Stimulated activated CD4-positive, alpha-beta T cell treated with anti-CD3 and anti-CD28 coated beads, Interleukin-15, amount 100 ng/mL, for 1 hour (primary cell): ENCODE measurements around the gene CASP8.
"Not testable (repeated sequence)": the region's sequence is repeated elsewhere in the genome, so short reads cannot be mapped to it uniquely, and the experiment has no call there.

Experiments used
- DNase-seq, 2 donors: peaks; one replicate each; pipeline ENCODE4 v3.0.0-alpha.2; 2020; ENCODE audit warnings: low read depth in 1 of 2, low spot score in 1 of 2

CASP8 gene

GRCh38 chr2:201260302-201260800 is at the start of gene CASP8:
TSS of gene CASP8 (plus strand) at chr2:201260536. CDS start at chr2:201266487, 5,951 bp downstream.
- DNase-seq = peak in 1 of 2 donors; percentile 41

- no peak for DNase-seq
Observed at GRCh38 chr2:201215963-201216362, 44.4 kb upstream of the CASP8 start.

DNA sequence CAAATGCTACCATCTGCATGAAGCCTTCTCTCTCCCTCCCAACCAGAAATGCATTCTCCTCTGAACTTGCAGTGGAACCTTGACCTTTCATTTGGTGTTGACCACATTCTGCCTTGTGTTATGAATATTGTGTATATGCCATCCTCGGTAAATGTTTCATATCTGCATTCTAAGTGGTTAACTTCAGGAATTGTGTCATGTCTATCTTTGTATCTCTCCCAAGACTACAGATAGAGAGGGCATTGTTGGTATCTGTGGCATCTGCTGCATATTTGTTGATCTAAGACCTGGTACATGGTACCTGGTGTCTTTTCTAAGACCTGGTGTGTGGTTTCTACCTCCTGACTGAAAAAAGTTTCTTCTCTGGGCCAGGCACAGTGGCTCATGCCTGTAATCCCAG is 43.4 kb upstream of the CASP8 start:
- no peak for DNase-seq

GRCh38 chr2:201218780-201219179 is 41.6 kb upstream of the CASP8 start:
- no peak for DNase-seq

DNA sequence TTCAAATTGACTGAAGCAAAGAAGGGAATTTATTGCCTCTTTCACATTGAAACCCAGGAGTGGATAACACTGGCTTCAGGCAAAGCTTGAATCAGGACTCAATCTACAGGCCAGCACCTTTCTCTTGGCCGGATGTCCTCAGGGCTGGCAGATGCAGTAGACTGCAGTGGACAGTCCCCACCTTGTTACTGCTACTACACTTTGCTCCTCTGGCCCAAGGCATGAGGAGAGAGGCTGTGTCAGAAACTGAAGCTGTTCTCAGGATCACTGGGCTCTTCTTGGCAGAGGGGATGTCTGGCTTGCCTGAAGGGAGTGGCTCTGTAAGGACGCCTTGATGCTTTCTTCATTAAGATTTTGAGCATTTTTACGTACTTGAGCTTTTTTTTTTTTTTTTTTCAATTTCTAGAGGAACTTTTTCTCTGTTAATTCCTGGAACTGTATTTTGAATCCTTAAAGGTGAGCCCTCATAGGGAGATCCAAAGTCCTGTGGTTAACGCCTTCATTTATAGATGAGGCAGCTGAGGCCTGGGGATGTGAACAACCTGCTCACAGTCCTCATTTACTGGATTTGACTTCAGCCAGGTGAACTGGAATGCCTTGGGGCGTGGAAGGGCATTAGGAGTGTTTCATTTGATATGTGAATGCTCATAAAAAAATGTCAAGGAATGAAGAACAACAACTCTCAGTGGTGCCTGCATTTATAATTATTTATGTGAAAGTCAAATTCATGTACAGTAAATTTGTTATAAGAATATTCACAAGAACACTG is 40.8 kb upstream of the CASP8 start:
- no peak for DNase-seq

DNA sequence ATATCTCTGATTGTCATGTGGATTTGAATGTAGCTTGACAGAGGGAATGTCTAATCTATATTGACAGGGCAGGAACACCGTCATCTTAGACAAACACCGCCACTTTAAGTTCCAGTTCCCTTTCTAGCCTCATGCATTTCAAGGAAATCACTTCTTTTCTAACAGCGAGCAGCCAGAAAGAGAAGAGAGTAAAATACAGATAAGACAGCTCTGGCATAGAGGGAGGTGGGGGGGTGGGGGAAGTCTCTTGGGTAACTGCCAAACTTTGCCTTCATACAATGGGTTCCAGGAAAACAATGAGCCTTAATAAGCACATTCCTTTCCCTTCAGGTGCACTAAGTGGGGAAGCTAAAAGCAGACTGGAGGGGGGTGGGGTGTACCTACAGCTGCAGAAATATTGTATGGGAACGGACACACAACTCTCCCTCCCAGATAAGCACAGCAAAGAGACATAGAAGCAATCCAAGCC is 40.2 kb upstream of the CASP8 start:
- no peak for DNase-seq

GRCh38 chr2:201223089-201224073 is 37.0 kb upstream of the CASP8 start:
- DNase-seq = no peak

GRCh38 chr2:201228271-201228911 is 31.9 kb upstream of the CASP8 start:
- DNase-seq = no peak

DNA sequence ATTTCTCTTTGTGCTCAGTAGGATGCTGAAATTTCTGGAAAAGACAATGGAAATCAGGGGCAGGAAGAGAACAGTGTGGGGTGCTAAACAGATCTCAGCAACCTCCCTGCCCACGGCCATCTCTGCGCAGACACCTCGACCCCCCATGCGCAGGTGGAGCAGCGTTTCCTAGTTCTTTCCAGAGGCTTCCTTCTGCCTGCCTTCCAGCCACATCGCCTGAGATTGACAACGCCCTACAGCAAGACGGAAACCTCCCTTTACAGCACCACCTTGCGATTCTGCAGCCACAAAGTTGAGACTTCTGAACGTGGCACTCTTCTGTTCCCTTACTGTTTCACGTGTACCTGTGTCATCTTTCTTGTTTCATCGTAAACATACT is 31.4 kb upstream of the CASP8 start:
- no peak for DNase-seq

- DNase-seq = peak; percentile 66 to 73
Observed at GRCh38 chr2:201231781-201232466, 28.4 kb upstream of the CASP8 start.

- no peak for DNase-seq
Observed at GRCh38 chr2:201232467-201232815, 27.9 kb upstream of the CASP8 start.

DNA sequence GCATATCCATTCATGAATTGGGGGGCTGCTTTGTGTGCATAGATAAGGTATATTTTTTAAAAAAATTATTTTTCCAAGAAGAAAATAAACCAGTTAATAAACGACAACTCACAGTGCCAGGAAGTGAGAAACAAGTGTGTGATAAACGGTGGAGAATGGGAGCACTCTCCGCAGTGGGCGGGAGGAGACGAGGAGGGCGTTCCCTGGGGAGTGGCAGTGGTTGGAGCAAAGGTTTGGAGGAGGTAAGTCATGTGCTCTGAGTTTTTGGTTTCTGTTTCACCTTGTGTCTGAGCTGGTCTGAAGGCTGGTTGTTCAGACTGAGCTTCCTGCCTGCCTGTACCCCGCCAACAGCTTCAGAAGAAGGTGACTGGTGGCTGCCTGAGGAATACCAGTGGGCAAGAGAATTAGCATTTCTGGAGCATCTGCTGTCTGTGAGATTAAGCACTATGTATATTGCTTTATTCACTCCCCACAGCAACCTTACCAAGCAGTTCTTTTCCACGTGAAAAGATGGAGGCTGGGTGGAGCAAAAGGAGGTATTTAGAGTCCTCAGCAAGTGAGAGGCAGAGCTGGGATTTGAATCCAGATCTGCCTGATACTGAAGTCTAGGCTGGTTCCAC is 27.0 kb upstream of the CASP8 start:
- peak; percentile 60 to 69 for DNase-seq

GRCh38 chr2:201233812-201234662 is 26.3 kb upstream of the CASP8 start:
- no peak for DNase-seq

DNA sequence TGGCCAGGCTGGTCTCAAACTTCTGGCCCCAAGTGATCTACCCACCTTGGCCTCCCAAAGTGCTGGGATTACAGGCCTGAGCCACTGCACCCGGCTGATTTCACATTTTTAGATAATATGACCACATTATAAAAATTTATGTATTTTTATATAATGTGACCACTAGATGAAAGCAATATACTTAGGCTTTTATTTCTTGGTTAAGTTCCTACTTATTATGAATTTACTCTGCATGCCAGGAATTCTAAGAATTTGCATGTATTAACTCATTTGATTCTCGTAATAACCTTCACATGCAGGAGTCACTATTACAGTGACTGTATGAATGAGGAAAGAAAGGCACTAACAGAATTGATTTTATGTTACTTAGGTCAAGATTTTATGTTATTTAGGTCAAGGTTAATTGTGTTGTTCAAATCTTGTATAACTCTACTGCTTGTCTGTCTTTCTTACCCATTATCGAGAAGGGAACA is 25.6 kb upstream of the CASP8 start:
- DNase-seq = no peak

GRCh38 chr2:201235860-201236811 is 24.2 kb upstream of the CASP8 start:
- no peak for DNase-seq

DNA sequence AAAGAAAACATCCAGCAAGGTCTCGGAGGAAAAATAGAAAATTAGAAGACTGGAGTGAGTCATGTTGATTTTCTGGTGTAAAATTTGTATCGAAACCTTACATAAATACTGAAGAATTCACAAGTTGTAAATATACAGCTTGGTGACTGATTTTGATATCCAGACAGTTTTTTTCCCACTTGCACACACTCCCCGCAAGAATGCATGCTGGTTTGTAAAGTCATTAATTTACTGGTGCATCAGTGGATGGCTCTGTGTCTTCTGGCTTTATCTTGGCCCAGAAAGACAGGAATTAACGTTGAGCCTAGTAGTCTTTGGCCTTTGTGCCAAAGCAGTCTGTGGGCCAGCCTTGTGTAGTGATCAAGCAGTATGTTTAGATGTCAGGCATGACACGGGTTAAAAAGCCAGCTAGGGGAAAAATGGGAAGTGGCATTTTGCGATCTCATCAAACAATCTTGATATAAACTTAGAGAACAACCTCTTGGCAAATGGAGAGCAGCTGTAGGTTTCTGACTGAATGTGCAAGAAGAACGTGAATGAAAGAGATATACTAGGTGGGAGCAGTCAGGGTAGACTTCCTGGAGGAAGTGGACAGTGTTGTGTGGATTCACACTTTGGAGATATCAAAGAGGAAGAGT is 22.7 kb upstream of the CASP8 start:
- no peak for DNase-seq

DNA sequence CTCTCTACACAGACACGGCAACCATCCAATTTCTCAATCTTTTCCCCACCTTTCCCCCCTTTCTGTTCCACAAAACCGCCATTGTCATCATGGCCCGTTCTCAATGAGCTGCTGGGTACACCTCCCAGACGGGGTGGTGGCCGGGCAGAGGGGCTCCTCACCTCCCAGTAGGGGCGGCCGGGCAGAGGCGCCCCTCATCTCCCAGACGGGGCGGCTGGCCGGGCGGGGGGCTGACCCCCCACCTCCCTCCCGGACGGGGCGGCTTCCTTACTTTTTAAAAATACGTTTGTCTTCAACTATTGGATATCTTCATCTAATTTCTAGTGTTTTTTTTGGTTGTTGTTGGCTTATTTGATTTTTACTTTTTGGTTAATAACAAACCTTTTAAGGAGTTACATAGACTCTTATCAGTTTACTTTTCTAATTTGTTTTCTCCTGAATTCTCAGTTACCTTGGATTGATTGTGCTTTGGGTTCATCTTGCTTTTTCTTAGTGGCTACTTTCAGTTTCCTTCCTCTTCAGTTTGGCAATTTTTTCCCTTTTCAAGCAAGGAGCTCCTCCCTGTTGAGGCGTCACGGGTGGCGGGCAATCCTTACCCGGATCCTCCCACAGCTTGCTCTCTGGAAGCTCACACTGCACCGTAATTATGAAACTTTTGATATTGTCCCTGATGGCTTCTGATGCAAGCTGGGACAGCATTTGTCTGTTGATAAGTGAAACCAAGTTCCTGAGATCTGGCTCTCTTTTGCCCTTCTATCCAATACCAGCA is 21.0 kb upstream of the CASP8 start:
- DNase-seq = not testable (repeated sequence)
